HFFc6 (cell line): ENCODE results near the gene CCDC57. TPM values are rescaled to one million over a fixed set of nuclear protein-coding genes. Genes with fewer than 3 reads are reported as not detected.
"Not testable (repeated sequence)": the region's sequence is repeated elsewhere in the genome, so short reads cannot be mapped to it uniquely, and the experiment has no call there.

Experiments
- DNase-seq: peaks from one replicate; pipeline ENCODE4 v3.0.0-alpha.2; 2018
- H3K27ac Mint-ChIP-seq: 2 replicates; pipeline ENCODE4 v1.8.0; 2020; ENCODE audit warnings: mild to moderate bottlenecking, mixed read lengths
- H3K27me3 Mint-ChIP-seq: 2 replicates; pipeline ENCODE4 v1.8.0; 2021; ENCODE audit warnings: mild to moderate bottlenecking, moderate library complexity, mixed read lengths; ENCODE audit not compliant: insufficient read depth
- H3K36me3 Mint-ChIP-seq: 2 replicates; pipeline ENCODE4 v1.8.0; 2021; ENCODE audit warnings: low read depth, mixed read lengths
- H3K4me1 Mint-ChIP-seq: 2 replicates; pipeline ENCODE4 v1.8.0; 2020; ENCODE audit warnings: low read depth, mixed read lengths
- H3K4me3 Mint-ChIP-seq: 2 replicates; pipeline ENCODE4 v1.8.0; 2020; ENCODE audit warnings: mild to moderate bottlenecking, moderate library complexity, mixed read lengths
- H3K9me3 Mint-ChIP-seq: 2 replicates; pipeline ENCODE4 v1.8.0; 2020; ENCODE audit warnings: mild to moderate bottlenecking, mixed read lengths
- CTCF ChIP-seq: fragments of 200-600 bp; sonication (generic); IDR thresholded peaks from 2 replicates; pipeline ENCODE4 v1.5.0; 2021; ENCODE audit warnings: antibody characterized with exemption, mild to moderate bottlenecking
- total RNA-seq, 6 experiments: library from RNA; stranded (reverse); fragmentation: NEBNext Ultra II Directional; extraction: Animal tissue kit (Norgen Biotek cat#: 25700); gene quantifications; 2 replicates in 1 of 6; 3 replicates in 5 of 6; pipeline ENCODE4 v1.2.3, GENCODE V29; 2021

The CCDC57 gene
- total RNA-seq, 6 experiments from 2014 or later: 12.8 to 15.6 (median 13.6) TPM

DNA sequence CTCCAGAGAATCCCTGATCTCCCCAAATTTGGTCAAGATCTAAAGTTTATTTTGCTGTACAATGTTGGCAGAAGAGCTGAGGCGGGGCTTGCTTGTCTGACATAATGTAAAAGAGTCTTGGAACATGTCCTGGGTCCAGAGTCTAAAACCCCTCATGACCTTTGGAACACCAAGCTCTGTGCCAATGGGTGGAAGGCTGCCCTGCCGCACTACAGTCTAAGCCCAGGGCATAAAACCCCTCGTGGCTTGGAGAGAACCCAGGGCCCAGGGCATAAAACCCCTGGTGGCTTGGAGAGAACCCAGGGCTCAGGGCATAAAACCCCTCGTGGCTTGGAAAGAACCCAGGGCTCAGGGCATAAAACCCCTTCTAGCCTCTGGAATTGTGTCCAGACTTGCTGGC is 36.7 kb downstream of the CCDC57 start:
- Mint-ChIP-seq H3K4me3 (no peak overlapping the region), H3K4me1 (no peaks in the 10 kb centered on the region), H3K27ac (no peak overlapping the region), H3K36me3 (peaks cover 11% of the 10 kb centered on the region), H3K27me3 (peaks cover 3% of the 10 kb centered on the region; the same call in 1 of the 2 replicates), H3K9me3 (no peaks in the 10 kb centered on the region)
- no peak for DNase-seq
- TF ChIP-seq CTCF: no peak

DNA sequence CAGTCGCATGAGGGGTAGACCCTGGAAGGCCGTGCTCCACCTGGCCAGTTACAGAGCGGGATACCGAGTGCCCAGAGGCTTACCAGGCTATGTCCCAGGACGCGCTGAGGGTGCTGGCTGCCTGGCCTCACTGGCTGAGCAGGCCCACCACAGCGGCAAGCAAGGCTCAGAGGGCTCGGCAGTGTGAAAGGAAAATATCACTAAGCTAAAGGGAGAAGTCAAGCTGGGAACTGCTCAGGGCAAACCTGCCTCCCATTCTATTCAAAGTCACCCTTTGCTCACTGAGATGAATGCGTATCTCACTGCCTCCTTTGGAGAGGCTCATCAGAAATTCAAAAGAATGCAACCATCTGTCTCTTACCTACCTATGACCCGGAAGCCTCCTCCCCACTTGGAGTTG is 37.4 kb downstream of the CCDC57 start:
- H3K4me1 Mint-ChIP-seq: no peaks in the 10 kb centered on the region
- no peaks in the 10 kb centered on the region for H3K9me3 Mint-ChIP-seq
- H3K4me3 Mint-ChIP-seq: no peak overlapping the region
- peaks cover 3% of the 10 kb centered on the region; the same call in 1 of the 2 replicates for H3K27me3 Mint-ChIP-seq
- H3K27ac Mint-ChIP-seq: no peak overlapping the region
- DNase-seq: no peak
- TF ChIP-seq CTCF: no peak
- peaks cover 11% of the 10 kb centered on the region for H3K36me3 Mint-ChIP-seq

- H3K36me3 Mint-ChIP-seq: peaks cover 11% of the 10 kb centered on the region
- H3K4me3 Mint-ChIP-seq, H3K27ac Mint-ChIP-seq, H3K27me3 Mint-ChIP-seq, DNase-seq, H3K4me1 Mint-ChIP-seq, H3K9me3 Mint-ChIP-seq: not testable (repeated sequence)
Measured at GRCh38 chr17:82174042-82174857, 38.4 kb downstream of the CCDC57 start.

- Mint-ChIP-seq H3K27ac (no peak overlapping the region), H3K36me3 (peaks cover 11% of the 10 kb centered on the region), H3K9me3 (no peaks in the 10 kb centered on the region), H3K27me3 (peaks cover 3% of the 10 kb centered on the region; the same call in 1 of the 2 replicates), H3K4me3 (no peak overlapping the region), H3K4me1 (no peaks in the 10 kb centered on the region)
- TF ChIP-seq CTCF: no peak
- no peak for DNase-seq
Measured at GRCh38 chr17:82173351-82174041, 39.1 kb downstream of the CCDC57 start.

DNA sequence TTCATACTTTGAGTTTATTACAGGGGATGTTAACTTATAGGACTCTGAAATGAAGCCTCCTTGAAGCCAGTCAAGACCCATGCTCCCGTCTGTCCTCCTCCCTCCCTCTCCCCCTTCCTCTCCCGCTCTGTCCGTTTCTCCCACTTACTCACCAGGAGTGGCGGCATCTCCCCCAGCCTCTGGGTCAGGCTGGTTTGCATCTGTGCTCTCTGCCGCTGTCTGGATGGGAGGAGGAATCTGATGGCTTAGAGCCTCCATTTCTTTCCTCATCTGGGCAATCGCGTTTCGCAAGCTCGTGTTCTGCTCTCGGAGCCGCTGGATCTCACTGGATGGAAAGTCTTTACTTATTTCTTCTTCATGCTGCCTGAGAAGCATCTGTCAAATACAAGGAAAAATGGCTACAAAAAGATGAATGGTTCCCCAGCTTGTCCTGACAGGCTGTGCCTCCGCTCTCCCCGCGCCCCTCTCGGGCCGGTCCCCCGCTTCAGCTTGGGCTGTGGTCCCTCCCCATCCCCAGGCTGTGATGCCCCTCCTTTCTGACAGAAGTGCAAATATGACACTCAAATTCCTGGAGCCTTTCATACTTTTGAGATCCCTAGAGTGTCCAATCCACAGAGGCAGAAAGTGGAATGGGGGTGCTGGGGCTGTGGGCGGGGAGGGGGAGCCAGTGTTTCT is 40.0 kb downstream of the CCDC57 start:
- H3K4me1 Mint-ChIP-seq: no peaks in the 10 kb centered on the region
- no peaks in the 10 kb centered on the region for H3K9me3 Mint-ChIP-seq
- DNase-seq: no peak
- H3K4me3 Mint-ChIP-seq: no peak overlapping the region
- H3K27me3 Mint-ChIP-seq: peaks cover 3% of the 10 kb centered on the region; the same call in 1 of the 2 replicates
- no peak overlapping the region for H3K27ac Mint-ChIP-seq
- TF ChIP-seq CTCF: no peak
- peaks cover 16% of the 10 kb centered on the region for H3K36me3 Mint-ChIP-seq
